HUES6 (cell line): ENCODE data around the gene PRAC2.

ENCODE experiments used
- H3K27ac ChIP-seq: 2 replicates; pipeline ENCODE4 v1.7.0; 2013; ENCODE audit warnings: low read depth, mild to moderate bottlenecking, low read length, inconsistent platforms
- H3K27me3 ChIP-seq: 2 replicates; pipeline ENCODE4 v1.6.1; 2013; ENCODE audit warnings: low read length; ENCODE audit not compliant: control insufficient read depth, insufficient read depth
- H3K36me3 ChIP-seq: 2 replicates; pipeline ENCODE4 v1.6.1; 2013; ENCODE audit warnings: low read length; ENCODE audit not compliant: control insufficient read depth, insufficient read depth
- H3K4me1 ChIP-seq: 2 replicates; pipeline ENCODE4 v1.6.1; 2013; ENCODE audit warnings: low read length; ENCODE audit not compliant: control insufficient read depth, insufficient read depth
- H3K4me3 ChIP-seq: 2 replicates; pipeline ENCODE4 v1.5.1; 2013; ENCODE audit warnings: low read depth, low read length
- H3K9ac ChIP-seq: one replicate; pipeline ENCODE4 v1.6.1; 2013; ENCODE audit warnings: mild to moderate bottlenecking, low read length
- H3K9me3 ChIP-seq: 2 replicates; pipeline ENCODE4 v1.6.1; 2013; ENCODE audit warnings: low read depth, low read length; ENCODE audit not compliant: control insufficient read depth, insufficient read depth

Gene PRAC2

GRCh38 chr17:48751733-48752398 lies 28.9 kb downstream of the PRAC2 start:
- Histone ChIP-seq H3K27ac (no peak overlapping the region), H3K27me3 (peaks cover 100% of the 10 kb centered on the region), H3K4me3 (no peak overlapping the region), H3K9ac (no peak overlapping the region), H3K36me3 (no peaks in the 10 kb centered on the region), H3K4me1 (peaks cover 16% of the 10 kb centered on the region; the same call in 1 of the 2 replicates), H3K9me3 (no peaks in the 10 kb centered on the region)

- Histone ChIP-seq H3K27ac (no peak overlapping the region), H3K4me3 (0 out of 2 replicates have a peak overlapping the region, but pooled peaks have one; percentile 1), H3K9me3 (no peaks in the 10 kb centered on the region), H3K27me3 (peaks cover 100% of the 10 kb centered on the region), H3K36me3 (no peaks in the 10 kb centered on the region), H3K4me1 (peaks cover 11% of the 10 kb centered on the region; the same call in 1 of the 2 replicates), H3K9ac (no peak overlapping the region)
These were observed 29.7 kb downstream of the PRAC2 start for GRCh38 chr17:48752399-48753288.

GRCh38 chr17:48753794-48754499 lies 31.0 kb downstream of the PRAC2 start:
- Histone ChIP-seq H3K27me3 (peaks cover 98% of the 10 kb centered on the region), H3K4me3 (peak overlapping the region; percentile 36; the same call in 1 of the 2 replicates), H3K4me1 (peaks cover 8% of the 10 kb centered on the region; the same call in 1 of the 2 replicates), H3K9ac (no peak overlapping the region), H3K9me3 (no peaks in the 10 kb centered on the region), H3K27ac (no peak overlapping the region), H3K36me3 (no peaks in the 10 kb centered on the region)

- Histone ChIP-seq H3K9ac (no peak overlapping the region), H3K27ac (no peak overlapping the region), H3K9me3 (no peaks in the 10 kb centered on the region), H3K36me3 (no peaks in the 10 kb centered on the region), H3K4me1 (peaks cover 6% of the 10 kb centered on the region; the same call in 1 of the 2 replicates), H3K4me3 (peak overlapping the region; percentile 36), H3K27me3 (peaks cover 98% of the 10 kb centered on the region)
These were observed 31.7 kb downstream of the PRAC2 start for GRCh38 chr17:48754500-48755261.

- H3K4me3 ChIP-seq = peak overlapping the region; percentile 36
- peaks cover 96% of the 10 kb centered on the region for H3K27me3 ChIP-seq
- H3K9me3 ChIP-seq = no peaks in the 10 kb centered on the region
- no peaks in the 10 kb centered on the region for H3K36me3 ChIP-seq
- no peak overlapping the region for H3K9ac ChIP-seq
- H3K27ac ChIP-seq = no peak overlapping the region
- peaks cover 5% of the 10 kb centered on the region; the same call in 1 of the 2 replicates for H3K4me1 ChIP-seq
These were observed 32.4 kb downstream of the PRAC2 start for GRCh38 chr17:48755356-48755755.

- Histone ChIP-seq H3K4me1 (peaks cover 4% of the 10 kb centered on the region; the same call in 1 of the 2 replicates), H3K27ac (no peak overlapping the region), H3K36me3 (no peaks in the 10 kb centered on the region), H3K9me3 (no peaks in the 10 kb centered on the region), H3K9ac (no peak overlapping the region), H3K27me3 (peaks cover 95% of the 10 kb centered on the region), H3K4me3 (no peak overlapping the region)
These were observed 33.9 kb downstream of the PRAC2 start for GRCh38 chr17:48756830-48757251.

- H3K27ac ChIP-seq = no peak overlapping the region
- no peaks in the 10 kb centered on the region; the same call in 1 of the 2 replicates for H3K4me1 ChIP-seq
- H3K4me3 ChIP-seq = no peak overlapping the region
- no peak overlapping the region for H3K9ac ChIP-seq
- H3K27me3 ChIP-seq = peaks cover 95% of the 10 kb centered on the region
- H3K9me3 ChIP-seq = no peaks in the 10 kb centered on the region
- H3K36me3 ChIP-seq = no peaks in the 10 kb centered on the region
These were observed 34.6 kb downstream of the PRAC2 start for GRCh38 chr17:48757524-48757961.

GRCh38 chr17:48759288-48759687 lies 36.3 kb downstream of the PRAC2 start:
- H3K9me3 ChIP-seq = no peaks in the 10 kb centered on the region
- no peaks in the 10 kb centered on the region for H3K36me3 ChIP-seq
- no peak overlapping the region for H3K9ac ChIP-seq
- peaks cover 95% of the 10 kb centered on the region for H3K27me3 ChIP-seq
- no peak overlapping the region for H3K4me3 ChIP-seq
- H3K4me1 ChIP-seq = no peaks in the 10 kb centered on the region
- no peak overlapping the region for H3K27ac ChIP-seq

- Histone ChIP-seq H3K36me3 (no peaks in the 10 kb centered on the region), H3K4me3 (no peak overlapping the region), H3K9me3 (no peaks in the 10 kb centered on the region), H3K27me3 (peaks cover 93% of the 10 kb centered on the region), H3K4me1 (no peaks in the 10 kb centered on the region), H3K9ac (no peak overlapping the region), H3K27ac (no peak overlapping the region)
These were observed 37.4 kb downstream of the PRAC2 start for GRCh38 chr17:48760411-48760810.

GRCh38 chr17:48761114-48761513 lies 38.1 kb downstream of the PRAC2 start:
- H3K4me1 ChIP-seq = no peaks in the 10 kb centered on the region
- no peak overlapping the region for H3K4me3 ChIP-seq
- no peak overlapping the region for H3K27ac ChIP-seq
- peaks cover 92% of the 10 kb centered on the region for H3K27me3 ChIP-seq
- H3K36me3 ChIP-seq = no peaks in the 10 kb centered on the region
- no peaks in the 10 kb centered on the region for H3K9me3 ChIP-seq
- H3K9ac ChIP-seq = no peak overlapping the region
